DOHH2 (cell line): Measurements from ENCODE around the gene CEMIP2.

Experiments used
- H3F3A ChIP-seq: fragments of 200-600 bp; sonication (generic), shearing (Covaris generic); 2 replicates; pipeline ENCODE4 v1.6.0; 2016; ENCODE audit warnings: antibody characterized with exemption, mild to moderate bottlenecking; ENCODE audit not compliant: control insufficient read depth, insufficient read depth
- H3K27ac ChIP-seq: fragments of 200-600 bp; sonication (generic); 2 replicates; pipeline ENCODE4 v1.5.1; 2014; ENCODE audit warnings: low read depth, mild to moderate bottlenecking, low read length, moderate library complexity
- H3K27me3 ChIP-seq: fragments of 200-600 bp; sonication (generic); 2 replicates; pipeline ENCODE4 v1.6.1; 2014; ENCODE audit warnings: mild to moderate bottlenecking, low read length, mixed read lengths; ENCODE audit not compliant: control insufficient read depth
- H3K36me3 ChIP-seq: fragments of 200-600 bp; sonication (generic); 2 replicates; pipeline ENCODE4 v1.6.1; 2014; ENCODE audit warnings: mild to moderate bottlenecking, low read length, moderate library complexity, mixed read lengths; ENCODE audit not compliant: control insufficient read depth
- H3K4me1 ChIP-seq: fragments of 200-600 bp; sonication (generic); 2 replicates; pipeline ENCODE4 v1.6.1; 2014; ENCODE audit warnings: mild to moderate bottlenecking, low read length, mixed read lengths; ENCODE audit not compliant: control insufficient read depth
- H3K4me2 ChIP-seq: fragments of 200-600 bp; sonication (generic); 2 replicates; pipeline ENCODE4 v1.6.0; 2014; ENCODE audit warnings: mild to moderate bottlenecking, low read length, moderate library complexity
- H3K4me3 ChIP-seq: fragments of 200-600 bp; sonication (generic); 2 replicates; pipeline ENCODE4 v1.5.1; 2014; ENCODE audit warnings: mild to moderate bottlenecking, low read length, mixed read lengths
- H3K79me2 ChIP-seq: fragments of 200-600 bp; sonication (generic); 2 replicates; pipeline ENCODE4 v1.6.1; 2014; ENCODE audit warnings: mild to moderate bottlenecking, low read length, mixed read lengths; ENCODE audit not compliant: control insufficient read depth
- H3K9me2 ChIP-seq: fragments of 200-600 bp; sonication (generic); replicated peaks from 2 replicates; pipeline ENCODE4 v1.6.1; 2014; ENCODE audit warnings: mild to moderate bottlenecking, low read length, mixed read lengths; ENCODE audit not compliant: control insufficient read depth
- H3K9me3 ChIP-seq: fragments of 200-600 bp; sonication (generic); 2 replicates; pipeline ENCODE4 v1.6.1; 2014; ENCODE audit warnings: antibody characterized with exemption, low read length, mixed read lengths; ENCODE audit not compliant: control insufficient read depth, insufficient read depth
- H4K20me1 ChIP-seq: fragments of 200-600 bp; sonication (generic); 2 replicates; pipeline ENCODE4 v1.6.0; 2014; ENCODE audit warnings: low read depth, mild to moderate bottlenecking, antibody characterized with exemption, low read length, moderate library complexity; ENCODE audit not compliant: control insufficient read depth, insufficient read depth
- CTCF ChIP-seq: fragments of 200-600 bp; sonication (generic); IDR thresholded peaks from one replicate; pipeline ENCODE4 v1.5.1; 2014; ENCODE audit warnings: antibody characterized with exemption, mild to moderate bottlenecking, low read depth, low read length; ENCODE audit not compliant: poor library complexity, severe bottlenecking
- EZH2phosphoT487 ChIP-seq: fragments of 200-600 bp; sonication (generic); IDR thresholded peaks from 2 replicates; pipeline ENCODE4 v1.6.1; 2017; ENCODE audit warnings: borderline replicate concordance, mild to moderate bottlenecking, antibody characterized with exemption, low read length, moderate library complexity, mixed read lengths

The CEMIP2 gene

GRCh38 chr9:71655141-71655540 is 113.2 kb downstream of the CEMIP2 start:
- Histone ChIP-seq H3K9me2 (no peaks in the 10 kb centered on the region), H4K20me1 (no peaks in the 10 kb centered on the region), H3K27ac (no peak overlapping the region), H3K4me2 (no peak overlapping the region), H3K4me3 (no peak overlapping the region), H3K36me3 (no peaks in the 10 kb centered on the region), H3K79me2 (no peaks in the 10 kb centered on the region), H3K27me3 (no peaks in the 10 kb centered on the region; the same call in 1 of the 2 replicates), H3K4me1 (no peaks in the 10 kb centered on the region), H3F3A (no peaks in the 10 kb centered on the region), H3K9me3 (no peaks in the 10 kb centered on the region)
- TF ChIP-seq CTCF (no peak), EZH2phosphoT487 (no peak)

- Histone ChIP-seq H3K9me3 (no peaks in the 10 kb centered on the region), H3K27me3 (no peaks in the 10 kb centered on the region; the same call in 1 of the 2 replicates), H3K4me2 (no peak overlapping the region), H3K79me2 (no peaks in the 10 kb centered on the region), H4K20me1 (no peaks in the 10 kb centered on the region), H3K9me2 (no peaks in the 10 kb centered on the region), H3K4me1 (peaks cover 1% of the 10 kb centered on the region), H3K4me3 (no peak overlapping the region), H3K36me3 (no peaks in the 10 kb centered on the region), H3F3A (no peaks in the 10 kb centered on the region), H3K27ac (no peak overlapping the region)
- TF ChIP-seq CTCF (no peak), EZH2phosphoT487 (no peak)
Observed at GRCh38 chr9:71652480-71652879, 115.8 kb downstream of the CEMIP2 start.

GRCh38 chr9:71648453-71648852 is 119.9 kb downstream of the CEMIP2 start:
- TF ChIP-seq CTCF = no peak
- TF ChIP-seq EZH2phosphoT487 = no peak
- H3K4me1 ChIP-seq = peaks cover 8% of the 10 kb centered on the region
- H4K20me1 ChIP-seq = no peaks in the 10 kb centered on the region
- H3K9me3 ChIP-seq = no peaks in the 10 kb centered on the region
- H3K79me2 ChIP-seq = no peaks in the 10 kb centered on the region
- no peak overlapping the region for H3K4me3 ChIP-seq
- no peak overlapping the region for H3K4me2 ChIP-seq
- H3K27ac ChIP-seq = no peak overlapping the region
- H3K36me3 ChIP-seq = no peaks in the 10 kb centered on the region
- no peaks in the 10 kb centered on the region; the same call in 1 of the 2 replicates for H3K27me3 ChIP-seq
- H3F3A ChIP-seq = no peaks in the 10 kb centered on the region
- no peaks in the 10 kb centered on the region for H3K9me2 ChIP-seq
